ENCODE data around the gene NPIPB2.

The NPIPB2 gene

DNA sequence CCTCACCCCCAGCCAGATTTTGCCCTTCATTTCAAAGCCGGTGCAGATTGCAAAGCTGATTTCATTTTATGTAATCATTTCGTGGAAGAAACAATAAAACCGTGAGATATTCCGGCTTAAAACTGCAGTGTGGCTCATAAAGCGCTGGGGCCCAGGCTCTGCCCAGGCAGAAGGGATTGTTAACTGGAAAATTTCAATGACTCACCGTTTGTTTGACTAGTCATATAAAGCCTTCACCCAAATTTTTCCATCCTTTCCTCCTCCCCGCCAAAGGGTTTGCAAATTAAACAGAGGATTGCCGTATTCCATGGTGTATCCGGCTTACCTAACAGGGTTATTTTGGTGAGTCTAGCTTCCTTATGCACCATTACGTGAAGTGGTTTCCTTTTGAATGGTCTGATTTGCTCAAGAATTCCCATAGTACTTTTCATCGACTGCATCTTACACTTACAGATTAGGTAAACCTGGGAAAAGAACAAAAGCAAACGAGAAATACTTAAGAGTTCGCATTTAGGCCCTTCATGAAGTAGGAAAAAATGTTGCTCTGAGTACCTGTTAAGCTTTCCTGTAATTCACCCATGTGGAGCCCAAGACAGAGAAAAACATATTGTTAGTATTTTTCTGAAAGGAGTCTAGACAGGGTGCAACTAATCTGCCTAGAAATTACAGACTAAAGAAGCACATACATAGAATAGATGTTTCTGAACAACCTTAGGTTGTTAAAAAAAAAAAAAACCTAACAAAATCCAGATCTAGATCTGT, 25.1 kb downstream of the NPIPB2 start:
- peak; percentile 21 for DNase-seq (ENCODE audit: low read depth)

DNA sequence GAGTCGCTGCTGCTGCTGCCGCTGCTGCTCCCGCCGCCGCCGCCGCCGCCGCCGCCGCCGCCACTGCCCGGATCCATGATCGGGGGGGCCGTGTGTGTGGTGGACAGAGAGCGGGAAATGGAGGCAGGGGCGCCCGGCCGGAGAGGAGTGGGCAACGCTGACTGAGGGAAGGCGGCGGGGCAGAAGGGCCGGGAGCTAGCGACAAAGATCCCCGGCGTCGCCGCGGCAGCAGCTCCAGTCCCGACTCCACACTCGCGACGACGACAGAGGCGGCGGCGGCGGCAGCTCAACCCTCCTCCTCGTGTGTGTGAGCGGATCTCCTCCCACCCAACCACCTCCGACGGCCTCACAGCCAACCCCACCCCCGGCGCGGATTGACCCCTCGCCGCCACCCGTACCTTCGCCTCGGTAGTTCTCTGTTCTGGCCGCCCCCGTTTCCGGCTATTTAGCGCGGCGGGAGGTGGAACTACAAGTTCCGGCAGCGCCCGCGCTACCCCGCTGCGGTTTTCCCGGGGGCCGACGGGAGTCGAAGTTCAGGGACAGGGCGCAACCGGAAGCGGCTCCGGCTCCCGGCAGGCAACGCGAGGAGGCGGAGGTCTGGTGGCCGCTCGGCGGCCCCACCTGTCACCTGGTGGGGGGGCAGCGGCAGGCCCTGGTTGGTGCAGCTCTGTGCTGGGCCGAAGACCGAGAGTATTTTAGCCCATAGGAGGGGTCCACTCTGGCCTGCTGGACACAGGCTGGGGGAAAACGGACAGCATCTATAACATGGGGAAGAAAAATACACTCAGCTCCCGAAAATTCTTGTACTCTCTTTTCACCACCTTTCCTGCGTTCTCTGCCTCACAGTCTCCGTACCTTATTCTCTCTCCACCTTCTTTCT, 26.0 kb downstream of the NPIPB2 start, which contains the start of gene GSPT1:
GSPT1 (minus strand) TSS at position 313 of the 880 bp plus-strand sequence; CDS start at position 77, 236 bp downstream.
- peak within 1 kb of the TSS; percentile 85 for H3K4me3 ChIP-seq (ENCODE audit: low read length)
- TF ChIP-seq, protein P1, sequence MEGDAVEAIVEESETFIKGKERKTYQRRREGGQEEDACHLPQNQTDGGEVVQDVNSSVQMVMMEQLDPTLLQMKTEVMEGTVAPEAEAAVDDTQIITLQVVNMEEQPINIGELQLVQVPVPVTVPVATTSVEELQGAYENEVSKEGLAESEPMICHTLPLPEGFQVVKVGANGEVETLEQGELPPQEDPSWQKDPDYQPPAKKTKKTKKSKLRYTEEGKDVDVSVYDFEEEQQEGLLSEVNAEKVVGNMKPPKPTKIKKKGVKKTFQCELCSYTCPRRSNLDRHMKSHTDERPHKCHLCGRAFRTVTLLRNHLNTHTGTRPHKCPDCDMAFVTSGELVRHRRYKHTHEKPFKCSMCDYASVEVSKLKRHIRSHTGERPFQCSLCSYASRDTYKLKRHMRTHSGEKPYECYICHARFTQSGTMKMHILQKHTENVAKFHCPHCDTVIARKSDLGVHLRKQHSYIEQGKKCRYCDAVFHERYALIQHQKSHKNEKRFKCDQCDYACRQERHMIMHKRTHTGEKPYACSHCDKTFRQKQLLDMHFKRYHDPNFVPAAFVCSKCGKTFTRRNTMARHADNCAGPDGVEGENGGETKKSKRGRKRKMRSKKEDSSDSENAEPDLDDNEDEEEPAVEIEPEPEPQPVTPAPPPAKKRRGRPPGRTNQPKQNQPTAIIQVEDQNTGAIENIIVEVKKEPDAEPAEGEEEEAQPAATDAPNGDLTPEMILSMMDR (conservative IDR thresholded peaks at IDR 0.05; ENCODE audit: low read length): peak; percentile 12
- DNase-seq (ENCODE audit: low read depth): peak; percentile 98

More for the DNA sequence above, 25.1 kb downstream of the NPIPB2 start:
- TF ChIP-seq, protein P1 (conservative IDR thresholded peaks at IDR 0.05; ENCODE audit: low read length): no peak
- peak overlapping the region; percentile 73 for H3K4me3 ChIP-seq (ENCODE audit: low read length)

DNA sequence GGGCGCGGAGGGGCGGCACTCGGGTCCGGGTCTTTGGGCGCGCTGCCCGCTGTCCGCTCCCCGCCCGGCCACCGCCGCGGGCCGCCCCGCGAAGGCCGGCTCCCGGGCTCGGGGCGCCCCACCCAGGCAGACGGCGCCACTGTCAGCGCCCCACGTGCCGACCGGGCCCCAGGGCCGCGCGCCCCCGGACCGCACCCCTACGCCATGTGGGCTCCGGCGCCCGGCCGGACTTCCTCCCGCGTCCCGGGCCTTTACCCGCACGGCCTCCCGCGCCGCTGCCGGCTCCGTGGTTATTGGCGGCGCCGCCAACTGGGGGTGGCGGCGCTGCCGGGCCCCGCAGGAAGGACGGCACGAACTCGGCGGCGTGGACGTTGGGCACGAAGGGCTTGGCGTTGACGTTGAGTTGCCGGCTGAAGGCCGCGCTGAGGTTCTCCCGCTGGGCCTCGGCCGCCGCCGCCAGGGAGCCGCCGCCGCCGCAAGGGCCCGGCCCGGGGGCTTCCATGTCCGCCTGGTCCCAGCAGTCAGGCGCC, 26.7 kb downstream of the NPIPB2 start:
- peak; percentile 22 for DNase-seq (ENCODE audit: low read depth)
- TF ChIP-seq, protein P1 (conservative IDR thresholded peaks at IDR 0.05; ENCODE audit: low read length): no peak
- peak overlapping the region; percentile 85 for H3K4me3 ChIP-seq (ENCODE audit: low read length)

DNA sequence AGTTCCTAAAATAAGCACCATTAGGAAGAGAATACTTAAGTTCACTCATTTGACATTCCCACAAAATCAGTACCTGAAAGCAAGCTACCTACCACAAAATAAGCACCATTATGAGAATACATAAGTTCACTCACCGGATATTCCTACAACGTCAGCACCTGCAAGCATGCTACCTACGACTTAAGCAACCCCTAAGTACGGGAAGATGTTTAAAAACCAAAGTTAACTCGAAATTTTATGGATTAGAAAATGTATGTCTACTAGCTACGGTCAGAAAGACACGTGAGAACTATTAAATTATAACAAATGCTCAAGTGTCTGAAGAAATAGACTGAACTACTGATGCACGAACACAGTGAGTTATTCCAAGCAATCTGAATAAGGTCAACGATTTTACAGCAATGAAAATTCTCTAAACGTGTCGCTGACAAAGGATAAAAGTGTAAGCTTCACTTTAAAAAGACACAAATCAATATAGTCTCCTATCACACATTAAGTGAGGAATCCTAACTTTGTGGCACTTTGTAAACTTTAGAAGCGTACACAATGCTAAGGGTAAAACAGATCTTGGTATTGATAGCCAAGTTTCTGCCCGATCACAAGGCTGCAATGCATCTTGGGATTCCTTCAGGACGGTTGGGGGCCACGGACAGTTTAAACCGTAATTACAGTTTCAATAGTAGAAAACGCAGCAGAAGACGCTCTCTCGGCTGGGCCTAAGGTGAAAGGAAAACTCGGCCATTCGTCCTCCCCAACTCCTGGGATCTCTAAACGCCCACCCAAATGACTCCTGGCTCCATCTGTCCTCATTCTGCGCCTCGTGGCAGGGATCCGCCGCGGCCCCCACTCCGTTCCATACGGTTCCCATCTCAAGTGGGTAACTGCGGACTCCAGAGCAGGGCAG, 27.4 kb downstream of the NPIPB2 start:
- TF ChIP-seq, protein P1 (conservative IDR thresholded peaks at IDR 0.05; ENCODE audit: low read length): no peak
- peak overlapping the region; percentile 85 for H3K4me3 ChIP-seq (ENCODE audit: low read length)
- peak; percentile 29 for DNase-seq (ENCODE audit: low read depth)

DNA sequence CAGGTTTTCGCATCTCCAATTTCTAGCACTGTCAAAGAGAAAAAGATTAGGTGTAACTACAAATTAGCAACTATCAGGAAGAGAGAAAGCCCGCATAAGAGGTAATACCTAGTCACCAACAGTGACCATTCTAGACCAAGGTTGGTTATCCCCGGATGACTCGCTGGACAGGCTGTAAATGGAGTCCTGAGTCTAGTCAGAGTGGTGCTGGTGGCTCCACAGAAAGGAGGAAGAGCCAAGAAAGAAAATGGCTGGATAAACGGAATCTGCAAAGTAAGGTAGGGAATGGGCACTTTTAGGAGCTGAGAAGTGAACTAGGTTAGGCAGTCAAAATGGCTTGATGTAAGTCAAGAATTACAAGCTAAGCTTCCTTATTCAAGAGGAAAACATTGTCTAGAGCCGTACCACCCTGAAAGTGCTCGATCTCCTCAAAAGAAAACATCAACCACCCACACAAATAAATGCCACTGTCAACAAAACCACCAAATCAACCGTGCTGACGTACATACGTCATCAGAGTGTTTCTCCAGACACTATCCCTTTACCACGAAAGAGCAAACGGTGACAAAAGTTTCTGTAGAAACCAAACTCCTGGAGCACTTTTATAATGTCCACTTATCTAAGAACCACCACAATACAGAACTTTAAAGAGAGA, 28.3 kb downstream of the NPIPB2 start:
- peak overlapping the region; percentile 85 for H3K4me3 ChIP-seq (ENCODE audit: low read length)
- TF ChIP-seq, protein P1 (conservative IDR thresholded peaks at IDR 0.05; ENCODE audit: low read length): no peak
- DNase-seq (ENCODE audit: low read depth): no peak

All from AG10803 (cell line).